Endothelial cell (in vitro differentiated cells): ENCODE data around the gene WASHC4. TPM values are rescaled to one million over a fixed set of nuclear protein-coding genes. Genes with fewer than 3 reads are reported as not detected.
"Not testable (repeated sequence)": the region's sequence is repeated elsewhere in the genome, so short reads cannot be mapped to it uniquely, and the experiment has no call there.

Experiments
- DNase-seq: peaks from one replicate; pipeline ENCODE4 v3.0.0; 2021; ENCODE audit warnings: low spot score
- H3K27ac Mint-ChIP-seq: one replicate; pipeline ENCODE4 v1.8.0; 2021; ENCODE audit warnings: mixed read lengths, inconsistent platforms; ENCODE audit not compliant: unreplicated experiment
- H3K27me3 Mint-ChIP-seq: one replicate; pipeline ENCODE4 v1.8.0; 2021; ENCODE audit warnings: mild to moderate bottlenecking, moderate library complexity, mixed read lengths, inconsistent platforms; ENCODE audit not compliant: unreplicated experiment
- H3K36me3 Mint-ChIP-seq: one replicate; pipeline ENCODE4 v1.8.0; 2021; ENCODE audit warnings: mild to moderate bottlenecking, low read depth, mixed read lengths, inconsistent platforms; ENCODE audit not compliant: unreplicated experiment
- H3K4me1 Mint-ChIP-seq: one replicate; pipeline ENCODE4 v1.8.0; 2021; ENCODE audit warnings: mild to moderate bottlenecking, mixed read lengths, inconsistent platforms; ENCODE audit not compliant: unreplicated experiment
- H3K4me3 Mint-ChIP-seq: one replicate; pipeline ENCODE4 v1.8.0; 2021; ENCODE audit warnings: mild to moderate bottlenecking, mixed read lengths, inconsistent platforms; ENCODE audit not compliant: unreplicated experiment
- H3K9me3 Mint-ChIP-seq: one replicate; pipeline ENCODE4 v1.8.0; 2021; ENCODE audit warnings: mixed read lengths, inconsistent platforms; ENCODE audit not compliant: unreplicated experiment
- CTCF ChIP-seq: fragments of 200-600 bp; sonication (generic); IDR thresholded peaks from one replicate; pipeline ENCODE4 v1.5.0; 2021; ENCODE audit warnings: antibody characterized with exemption; ENCODE audit not compliant: unreplicated experiment
- total RNA-seq: library from RNA; stranded (reverse); fragmentation: NEBNext Ultra II Directional; extraction: Animal tissue kit (Norgen Biotek cat#: 25700); gene quantifications from one replicate; pipeline ENCODE4 v1.2.1, GENCODE V29; 2021; ENCODE audit not compliant: unreplicated experiment

Gene WASHC4
- total RNA-seq, 1 donor from 2014 or later: 90.8 TPM

DNA sequence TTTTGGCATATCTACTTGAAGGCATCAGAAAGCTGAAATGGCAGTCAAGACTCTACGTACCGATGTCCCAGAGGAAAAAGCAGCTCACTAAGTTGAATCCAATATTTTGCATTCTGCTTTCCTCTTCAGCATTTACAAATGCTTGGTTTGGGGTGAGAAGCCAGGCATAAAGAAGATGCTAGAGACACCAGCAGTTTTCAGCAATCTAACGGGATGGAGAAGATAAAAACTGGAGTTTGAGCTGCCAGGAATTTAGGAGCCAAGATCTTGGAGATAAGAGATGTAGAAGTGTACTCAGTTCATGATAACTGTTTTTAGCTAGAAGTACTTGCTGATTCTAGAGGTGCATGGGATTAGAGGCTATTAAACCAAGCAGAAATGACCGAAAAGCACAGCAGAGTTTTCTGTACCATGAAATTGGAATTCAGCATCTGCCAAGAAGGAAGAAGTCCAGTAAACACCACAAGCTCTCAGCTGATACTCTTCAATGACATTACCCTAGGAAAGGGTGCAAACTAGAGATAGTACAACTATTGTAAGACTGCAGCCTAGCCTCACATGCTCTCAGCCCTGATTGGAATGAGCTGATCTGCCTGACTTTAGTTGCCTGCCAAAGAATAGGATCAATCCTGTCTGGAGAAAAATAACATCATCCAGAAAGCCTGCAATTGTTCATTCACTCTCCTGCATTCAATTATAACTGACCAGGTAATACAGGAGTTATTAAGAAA lies 15.9 kb upstream of the WASHC4 start:
- DNase-seq: no peak
- Mint-ChIP-seq H3K36me3 (peaks cover 7% of the 10 kb centered on the region), H3K9me3 (peaks cover 6% of the 10 kb centered on the region), H3K27me3 (peaks cover 2% of the 10 kb centered on the region), H3K27ac (no peak overlapping the region), H3K4me3 (peak overlapping the region; percentile 5), H3K4me1 (peaks cover 4% of the 10 kb centered on the region)
- no peak for TF ChIP-seq CTCF

- Mint-ChIP-seq H3K4me3 (peak overlapping the region; percentile 49), H3K27me3 (peaks cover 2% of the 10 kb centered on the region), H3K36me3 (peaks cover 7% of the 10 kb centered on the region), H3K4me1 (peaks cover 4% of the 10 kb centered on the region), H3K27ac (no peak overlapping the region), H3K9me3 (peaks cover 6% of the 10 kb centered on the region)
- TF ChIP-seq CTCF: no peak
- no peak for DNase-seq
Observed at GRCh38 chr12:105092336-105092735, 15.2 kb upstream of the WASHC4 start.

GRCh38 chr12:105095338-105095737 lies 12.2 kb upstream of the WASHC4 start:
- H3K27ac Mint-ChIP-seq, H3K9me3 Mint-ChIP-seq, H3K4me1 Mint-ChIP-seq, H3K27me3 Mint-ChIP-seq, H3K4me3 Mint-ChIP-seq, H3K36me3 Mint-ChIP-seq, DNase-seq: not testable (repeated sequence)

DNA sequence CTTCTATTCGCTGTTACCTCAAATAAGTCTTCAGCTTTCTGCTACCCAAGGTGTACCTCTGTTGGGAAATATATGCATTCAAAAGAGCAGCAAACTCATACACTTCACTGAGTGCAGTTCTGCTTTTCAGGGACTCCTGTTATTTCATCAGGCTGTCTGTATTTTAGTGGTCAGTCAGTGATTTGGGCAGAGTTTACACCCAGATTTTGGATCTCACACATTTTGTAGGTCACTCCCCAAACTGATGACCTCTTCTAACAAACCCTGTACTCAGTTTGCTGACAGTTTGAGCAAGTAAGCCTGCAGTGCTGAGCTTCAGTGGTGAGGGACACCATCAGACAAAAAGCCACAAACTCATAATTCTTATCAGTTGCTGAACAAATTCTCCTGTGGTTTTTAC lies 8.2 kb upstream of the WASHC4 start:
- no peak for DNase-seq
- Mint-ChIP-seq H3K36me3 (peaks cover 7% of the 10 kb centered on the region), H3K4me3 (no peak overlapping the region), H3K4me1 (no peaks in the 10 kb centered on the region), H3K27me3 (peaks cover 6% of the 10 kb centered on the region), H3K9me3 (peaks cover 6% of the 10 kb centered on the region), H3K27ac (no peak overlapping the region)
- no peak for TF ChIP-seq CTCF

- H3K4me1 Mint-ChIP-seq: no peaks in the 10 kb centered on the region
- no peak for TF ChIP-seq CTCF
- H3K4me3 Mint-ChIP-seq: no peak overlapping the region
- H3K36me3 Mint-ChIP-seq: peaks cover 7% of the 10 kb centered on the region
- H3K27ac Mint-ChIP-seq: no peak overlapping the region
- no peak for DNase-seq
- peaks cover 6% of the 10 kb centered on the region for H3K27me3 Mint-ChIP-seq
- H3K9me3 Mint-ChIP-seq: peaks cover 2% of the 10 kb centered on the region
Observed at GRCh38 chr12:105100207-105100985, 7.1 kb upstream of the WASHC4 start.
